Uterus (tissue), 4 donors: ENCODE measurements around the gene ATCAY. TPM values are rescaled to one million over a fixed set of nuclear protein-coding genes. Genes with fewer than 3 reads are reported as not detected.
"Not testable (repeated sequence)": the region's sequence is repeated elsewhere in the genome, so short reads cannot be mapped to it uniquely, and the experiment has no call there.

Experiments used
- DNase-seq, 2 donors: peaks; one replicate each; pipeline ENCODE4 v3.0.0-alpha.2; 2019 to 2020
- H3K27ac ChIP-seq, 2 donors: fragments of 200-600 bp; sonication (generic); 1 replicate in 1 of 2; 2 replicates in 1 of 2; pipeline ENCODE4 v1.5.1; 2016 to 2018
- H3K27me3 ChIP-seq, 2 donors: fragments of 200-600 bp; sonication (generic); one replicate each; pipeline ENCODE4 v1.5.1; 2018 to 2019; ENCODE audit warnings: control low read depth in 1 of 2
- H3K36me3 ChIP-seq, 2 donors: fragments of 200-600 bp; sonication (generic); one replicate each; pipeline ENCODE4 v1.5.1; 2019; ENCODE audit warnings: control low read depth in 1 of 2
- H3K4me1 ChIP-seq, 2 donors: fragments of 200-600 bp; sonication (generic); one replicate each; pipeline ENCODE4 v1.5.1; 2018 to 2019; ENCODE audit warnings: control low read depth in 1 of 2
- H3K4me3 ChIP-seq, 2 donors: fragments of 200-600 bp; sonication (generic); 1 replicate in 1 of 2; 2 replicates in 1 of 2; pipeline ENCODE4 v1.5.1; 2018 to 2019; ENCODE audit warnings: mild to moderate bottlenecking in 1 of 2
- H3K9me3 ChIP-seq, 2 donors: fragments of 200-600 bp; sonication (generic); one replicate each; pipeline ENCODE4 v1.5.1; 2019; ENCODE audit warnings: control low read depth in 1 of 2
- POLR2A ChIP-seq, 2 donors: fragments of 450-650 bp; IDR thresholded peaks; one replicate each; pipeline ENCODE4 v1.6.1; 2016; ENCODE audit warnings: antibody characterized with exemption in 2 of 2, mild to moderate bottlenecking in 1 of 2, moderate library complexity in 1 of 2
- intact Hi-C: fragments of 100-400 bp; cut with DNase I; formaldehyde crosslinking; loops from one replicate; pipeline ENCODE4 v1.15.1; 2023; ENCODE audit warnings: low total_unique reads
- total RNA-seq, 4 donors: library from RNA; depleted of rRNA in 3 of 4; stranded (reverse); fragments of >200 nt in 3 of 4; gene quantifications; one replicate each; pipeline versions ENCODE4 v1.1.0 to v1.2.4, GENCODE V29; 2014 to 2023
- TF ChIP-seq, protein P1 (sequence below), 4 experiments: fragments of 200-600 bp in 2 of 4; fragments of 450-650 bp in 2 of 4; sonication (generic) in 2 of 4; IDR thresholded peaks; one replicate each; pipeline ENCODE4 v1.5.1; 2016 to 2019; ENCODE audit warnings: antibody characterized with exemption in 4 of 4, mild to moderate bottlenecking in 2 of 4, moderate library complexity in 1 of 4
- donor health status: DM: yes; HTN: yes; CAD: no.

The ATCAY gene
- total RNA-seq, 4 donors from 2014 or later = 0.97 TPM; not detected in 3

DNA sequence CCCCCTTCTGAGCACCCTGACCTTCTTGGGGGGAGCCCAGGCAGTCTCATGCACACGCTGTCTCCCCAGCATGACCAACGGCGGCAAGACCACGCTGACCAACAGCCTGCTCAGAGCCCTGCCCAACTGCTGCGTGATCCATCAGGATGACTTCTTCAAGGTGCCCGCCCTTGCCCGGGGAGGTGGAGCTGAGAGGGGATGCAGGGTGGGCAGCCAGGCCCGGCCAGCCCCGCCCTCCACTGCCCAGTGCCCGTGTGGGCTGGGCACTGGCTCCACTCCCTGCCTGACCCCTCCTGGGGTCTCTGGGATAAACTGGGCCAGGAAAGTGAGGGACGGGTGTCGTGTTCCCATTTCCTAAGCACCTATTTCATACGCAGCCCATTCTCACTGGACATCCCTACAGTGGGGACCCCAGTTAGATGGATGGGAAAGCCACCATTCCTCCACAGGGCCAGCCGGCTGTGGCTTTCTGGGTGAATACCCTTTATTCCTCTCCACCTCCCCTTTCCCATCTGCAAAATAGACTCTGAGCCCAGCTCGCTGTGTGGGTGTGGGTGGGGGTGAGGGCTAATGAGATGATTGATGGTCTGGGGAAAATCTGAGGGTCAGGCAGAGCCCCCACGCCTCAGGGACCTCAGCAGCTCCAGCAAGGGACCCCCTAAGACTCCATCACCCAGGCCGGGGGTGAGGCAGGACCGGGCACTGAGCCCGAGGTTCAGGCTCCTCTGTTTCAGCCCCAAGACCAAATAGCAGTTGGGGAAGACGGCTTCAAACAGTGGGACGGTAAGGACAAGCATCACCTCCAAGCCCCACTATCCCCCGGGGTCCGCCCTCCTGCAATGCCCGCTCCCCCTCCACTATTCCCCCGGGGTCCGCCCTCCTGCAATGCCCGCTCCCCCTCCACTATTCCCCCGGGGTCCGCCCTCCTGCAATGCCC, 56.3 kb downstream of the ATCAY start:
- Histone ChIP-seq H3K27ac (no peak overlapping the region), H3K4me1 (no peaks in the 10 kb centered on the region), H3K9me3 (no peaks in the 10 kb centered on the region), H3K27me3 (peaks cover 0 to 4% of the 10 kb centered on the region in 2 donors), H3K36me3 (no peaks in the 10 kb centered on the region), H3K4me3 (no peak overlapping the region)
- intact Hi-C loops = no loop called here
- no peak for TF ChIP-seq POLR2A (IDR thresholded peaks at IDR 0.05)
- TF ChIP-seq, protein P1, sequence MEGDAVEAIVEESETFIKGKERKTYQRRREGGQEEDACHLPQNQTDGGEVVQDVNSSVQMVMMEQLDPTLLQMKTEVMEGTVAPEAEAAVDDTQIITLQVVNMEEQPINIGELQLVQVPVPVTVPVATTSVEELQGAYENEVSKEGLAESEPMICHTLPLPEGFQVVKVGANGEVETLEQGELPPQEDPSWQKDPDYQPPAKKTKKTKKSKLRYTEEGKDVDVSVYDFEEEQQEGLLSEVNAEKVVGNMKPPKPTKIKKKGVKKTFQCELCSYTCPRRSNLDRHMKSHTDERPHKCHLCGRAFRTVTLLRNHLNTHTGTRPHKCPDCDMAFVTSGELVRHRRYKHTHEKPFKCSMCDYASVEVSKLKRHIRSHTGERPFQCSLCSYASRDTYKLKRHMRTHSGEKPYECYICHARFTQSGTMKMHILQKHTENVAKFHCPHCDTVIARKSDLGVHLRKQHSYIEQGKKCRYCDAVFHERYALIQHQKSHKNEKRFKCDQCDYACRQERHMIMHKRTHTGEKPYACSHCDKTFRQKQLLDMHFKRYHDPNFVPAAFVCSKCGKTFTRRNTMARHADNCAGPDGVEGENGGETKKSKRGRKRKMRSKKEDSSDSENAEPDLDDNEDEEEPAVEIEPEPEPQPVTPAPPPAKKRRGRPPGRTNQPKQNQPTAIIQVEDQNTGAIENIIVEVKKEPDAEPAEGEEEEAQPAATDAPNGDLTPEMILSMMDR (IDR thresholded peaks at IDR 0.05) = no peak
- DNase-seq = no peak

DNA sequence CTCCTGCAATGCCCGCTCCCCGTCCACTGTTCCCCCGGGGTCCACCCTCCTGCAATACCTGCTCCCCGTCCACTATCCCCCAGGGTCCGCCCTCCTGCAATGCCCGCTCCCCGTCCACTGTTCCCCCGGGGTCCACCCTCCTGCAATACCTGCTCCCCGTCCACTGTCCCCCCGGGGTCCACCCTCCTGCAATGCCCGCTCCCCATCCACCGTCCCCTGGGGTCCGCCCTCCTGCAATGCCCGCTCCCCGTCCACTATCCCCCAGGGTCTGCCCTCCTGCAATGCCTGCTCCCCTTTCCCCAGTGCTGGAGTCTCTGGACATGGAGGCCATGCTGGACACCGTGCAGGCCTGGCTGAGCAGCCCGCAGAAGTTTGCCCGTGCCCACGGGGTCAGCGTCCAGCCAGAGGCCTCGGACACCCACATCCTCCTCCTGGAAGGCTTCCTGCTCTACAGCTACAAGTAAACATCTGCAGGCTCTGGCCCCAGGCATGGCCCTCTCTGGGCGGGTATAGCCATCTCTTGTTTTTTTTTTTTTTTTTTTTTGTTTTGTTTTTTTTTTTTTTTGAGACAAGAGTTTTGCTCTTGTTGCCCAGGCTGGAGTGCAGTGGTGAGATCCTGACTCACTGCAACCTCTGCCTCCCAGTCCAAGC, 57.9 kb downstream of the ATCAY start:
- H3K9me3 ChIP-seq, H3K4me1 ChIP-seq, H3K27ac ChIP-seq, H3K36me3 ChIP-seq, H3K4me3 ChIP-seq, H3K27me3 ChIP-seq, DNase-seq, intact Hi-C loops: not testable (repeated sequence)

- DNase-seq = no peak
- intact Hi-C loops = no loop called here
Measured at GRCh38 chr19:3942790-3943409, 62.4 kb downstream of the ATCAY start.

GRCh38 chr19:3944018-3944721, 63.7 kb downstream of the ATCAY start:
- Histone ChIP-seq H3K36me3 (no peaks in the 10 kb centered on the region), H3K27me3 (no peaks in the 10 kb centered on the region), H3K27ac (no peak overlapping the region), H3K4me3 (no peak overlapping the region), H3K9me3 (no peaks in the 10 kb centered on the region), H3K4me1 (no peaks in the 10 kb centered on the region)
- no peak for TF ChIP-seq POLR2A (IDR thresholded peaks at IDR 0.05)
- intact Hi-C loops = no loop called here
- DNase-seq = no peak

More at GRCh38 chr19:3942790-3943409, 62.4 kb downstream of the ATCAY start:
- H3K36me3 ChIP-seq = no peaks in the 10 kb centered on the region
- TF ChIP-seq, protein P1 (IDR thresholded peaks at IDR 0.05) = no peak
- no peak for TF ChIP-seq POLR2A (IDR thresholded peaks at IDR 0.05)
- no peaks in the 10 kb centered on the region for H3K4me1 ChIP-seq
- no peak overlapping the region for H3K27ac ChIP-seq
- no peaks in the 10 kb centered on the region for H3K9me3 ChIP-seq
- no peak overlapping the region for H3K4me3 ChIP-seq
- H3K27me3 ChIP-seq = no peaks in the 10 kb centered on the region

DNA sequence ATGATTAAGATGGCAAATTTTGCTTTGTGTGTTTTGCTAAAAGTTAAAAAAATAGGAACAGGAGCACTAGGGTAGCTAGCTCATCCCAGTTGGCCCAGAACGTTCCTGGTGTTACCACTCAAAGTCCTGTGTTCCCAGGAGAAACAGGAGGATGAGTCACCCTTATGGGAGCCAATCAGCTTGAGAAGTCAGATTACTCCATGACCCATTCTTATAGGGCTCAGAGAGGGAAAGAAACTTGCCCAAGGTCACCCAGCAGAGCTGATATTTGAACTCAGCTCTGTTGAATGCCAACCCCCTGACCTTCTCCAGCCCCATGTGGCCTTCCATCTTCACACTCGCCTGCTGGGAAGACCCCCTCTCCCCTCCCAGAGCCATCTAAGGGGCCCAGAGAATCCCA, 65.4 kb downstream of the ATCAY start:
- H3K9me3 ChIP-seq = no peaks in the 10 kb centered on the region
- H3K27me3 ChIP-seq = no peaks in the 10 kb centered on the region

DNA sequence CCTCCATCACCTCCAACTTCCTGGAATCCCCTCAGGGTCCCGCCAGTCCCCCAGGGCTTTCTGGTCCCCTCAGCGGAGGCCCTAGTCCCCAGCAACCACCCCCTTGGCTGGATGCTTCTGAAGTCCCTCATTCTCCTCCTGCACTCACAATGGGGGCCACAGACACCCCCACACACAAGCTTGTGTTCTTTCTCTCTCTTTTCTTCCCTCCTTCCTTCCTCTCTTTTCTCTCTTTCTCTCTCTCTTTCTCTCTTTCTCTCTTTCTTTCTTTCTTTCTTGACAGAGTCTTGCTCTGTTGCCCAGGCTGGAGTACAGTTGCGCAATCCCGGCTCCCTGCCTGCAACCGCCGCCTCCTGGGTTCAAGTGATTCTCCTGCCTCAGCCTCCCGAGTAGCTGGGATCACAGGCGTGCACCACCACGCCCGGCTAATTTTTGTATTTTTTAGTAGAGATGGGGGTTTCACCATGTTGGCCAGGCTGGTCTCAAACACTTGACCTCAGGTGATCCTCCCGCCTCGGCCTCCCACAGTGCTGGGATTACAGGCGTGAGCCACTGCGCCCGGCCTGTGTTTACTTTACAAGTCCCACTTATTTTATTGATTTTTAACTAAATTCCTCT, 66.9 kb downstream of the ATCAY start:
- H3K27me3 ChIP-seq, H3K4me3 ChIP-seq, H3K27ac ChIP-seq, DNase-seq, H3K4me1 ChIP-seq, H3K9me3 ChIP-seq, H3K36me3 ChIP-seq, intact Hi-C loops: not testable (repeated sequence)

More for the DNA sequence above, 65.4 kb downstream of the ATCAY start:
- DNase-seq = no peak
- Histone ChIP-seq H3K27ac (no peak overlapping the region), H3K36me3 (no peaks in the 10 kb centered on the region), H3K4me3 (no peak overlapping the region), H3K4me1 (no peaks in the 10 kb centered on the region)
- TF ChIP-seq, protein P1 (IDR thresholded peaks at IDR 0.05) = no peak
- TF ChIP-seq POLR2A (IDR thresholded peaks at IDR 0.05) = no peak
- intact Hi-C loops = no loop called here
